ENCODE data around the gene ZNF532.

The ZNF532 gene

GRCh38 chr18:58844871-58845270, 19.8 kb upstream of the ZNF532 start:
- Histone ChIP-seq H3K4me1 (ENCODE audit: low read length) (peaks cover 29% of the 10 kb centered on the region), H3K79me2 (ENCODE audit: low read length) (no peaks in the 10 kb centered on the region), H3K27me3 (ENCODE audit: low read depth, low read length) (peaks cover 27% of the 10 kb centered on the region), H3K4me3 (ENCODE audit: low read length) (no peak overlapping the region), H3K9me3 (ENCODE audit: insufficient read depth, low read length) (no peaks in the 10 kb centered on the region), H4K20me1 (ENCODE audit: insufficient read depth, low read length) (no peaks in the 10 kb centered on the region), H3K9ac (ENCODE audit: low read length) (no peak overlapping the region), H3K27ac (ENCODE audit: low read length) (no peak overlapping the region), H3K4me2 (ENCODE audit: low read length) (no peak overlapping the region), H3K36me3 (replicated peaks; ENCODE audit: low read depth, low read length) (no peaks in the 10 kb centered on the region), H2AFZ (ENCODE audit: low read depth, low read length) (no peak overlapping the region)
- TF ChIP-seq EZH2phosphoT487 (IDR thresholded peaks at IDR 0.05; ENCODE audit: low read depth): no peak
- no peak for TF ChIP-seq CTCF (IDR thresholded peaks at IDR 0.05; ENCODE audit: low read depth, low read length)

DNA sequence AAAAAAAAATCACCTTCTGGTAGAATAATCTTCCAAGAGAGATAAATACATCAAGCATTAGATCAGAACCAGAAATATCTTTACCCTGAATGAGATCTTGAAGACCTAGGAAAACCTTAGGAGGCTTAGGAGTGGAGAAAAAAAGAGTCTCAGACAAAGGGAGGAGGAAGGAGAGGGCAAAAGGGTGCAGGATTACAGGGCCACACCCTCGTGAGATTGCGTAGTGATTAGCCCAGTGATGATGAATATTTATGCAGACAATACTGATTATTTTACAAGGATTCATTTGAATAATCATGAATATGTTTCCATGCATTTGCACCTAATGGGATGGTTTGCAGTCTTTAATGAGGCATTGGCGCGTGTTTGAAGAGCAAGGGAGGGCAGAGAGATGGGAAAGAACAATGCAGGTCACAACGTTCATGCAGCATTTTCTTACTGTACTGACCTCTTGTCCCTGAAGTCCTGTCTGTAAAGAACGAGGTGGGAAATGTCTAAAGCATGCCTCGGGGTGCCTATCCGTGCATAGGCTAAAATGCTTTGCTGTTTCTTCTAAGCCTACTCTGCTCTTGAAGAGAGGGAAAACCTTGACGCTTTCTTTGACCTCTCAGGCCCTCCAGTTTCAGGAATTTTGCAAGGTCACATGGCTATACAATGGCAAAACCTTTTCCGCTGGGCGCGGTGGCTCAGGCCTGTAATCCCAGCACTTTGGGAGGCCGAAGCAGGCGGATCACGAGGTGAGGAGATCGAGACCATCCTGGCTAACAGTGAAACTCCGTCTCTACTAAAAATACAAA, 18.6 kb upstream of the ZNF532 start:
- H3K4me2 ChIP-seq (ENCODE audit: low read length): no peak overlapping the region
- H3K9me3 ChIP-seq (ENCODE audit: insufficient read depth, low read length): no peaks in the 10 kb centered on the region
- H3K27me3 ChIP-seq (ENCODE audit: low read depth, low read length): peaks cover 31% of the 10 kb centered on the region
- no peak for TF ChIP-seq CTCF (IDR thresholded peaks at IDR 0.05; ENCODE audit: low read depth, low read length)
- TF ChIP-seq EZH2phosphoT487 (IDR thresholded peaks at IDR 0.05; ENCODE audit: low read depth): no peak
- no peak overlapping the region for H2AFZ ChIP-seq (ENCODE audit: low read depth, low read length)
- H3K4me3 ChIP-seq (ENCODE audit: low read length): no peak overlapping the region
- H3K9ac ChIP-seq (ENCODE audit: low read length): no peak overlapping the region
- H3K4me1 ChIP-seq (ENCODE audit: low read length): peaks cover 37% of the 10 kb centered on the region
- no peaks in the 10 kb centered on the region for H3K36me3 ChIP-seq (replicated peaks; ENCODE audit: low read depth, low read length)
- H3K79me2 ChIP-seq (ENCODE audit: low read length): no peaks in the 10 kb centered on the region
- no peak overlapping the region for H3K27ac ChIP-seq (ENCODE audit: low read length)
- no peaks in the 10 kb centered on the region for H4K20me1 ChIP-seq (ENCODE audit: insufficient read depth, low read length)

DNA sequence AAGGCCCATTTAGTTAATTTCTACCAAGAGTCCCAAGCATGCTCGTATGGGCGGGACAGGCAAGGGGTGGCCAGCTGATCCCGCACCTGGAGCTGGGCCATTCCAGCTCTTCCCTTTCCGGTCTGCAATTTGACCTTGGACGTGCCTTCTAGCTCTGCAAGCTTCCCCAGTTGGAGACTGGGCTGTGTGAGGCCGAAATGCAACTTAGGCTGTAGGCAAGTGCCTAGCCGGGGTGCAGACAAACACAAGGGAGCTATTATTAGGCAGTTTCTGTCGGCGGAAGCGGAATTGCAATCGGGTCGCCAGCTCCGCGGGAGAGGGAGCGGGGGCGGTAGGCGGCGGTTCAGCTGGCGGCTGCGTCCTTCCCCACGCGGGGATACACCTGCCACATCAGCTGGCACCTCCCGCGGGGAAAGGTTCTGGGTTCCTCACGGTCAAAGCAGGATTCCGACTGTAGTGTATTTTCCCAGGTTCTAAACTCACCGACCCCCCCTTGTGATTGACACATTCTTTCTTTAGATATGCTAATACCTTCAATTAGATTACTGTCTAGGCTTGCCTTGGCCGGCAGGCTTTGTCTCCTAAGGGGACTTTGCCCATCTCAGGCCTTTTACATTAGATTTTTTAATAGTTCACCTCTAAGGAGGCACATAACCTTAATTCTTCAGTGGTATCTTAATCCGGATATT, 17.1 kb upstream of the ZNF532 start:
- Histone ChIP-seq H2AFZ (ENCODE audit: low read depth, low read length) (peak overlapping the region; percentile 93), H3K9me3 (ENCODE audit: insufficient read depth, low read length) (no peaks in the 10 kb centered on the region), H4K20me1 (ENCODE audit: insufficient read depth, low read length) (no peaks in the 10 kb centered on the region), H3K36me3 (replicated peaks; ENCODE audit: low read depth, low read length) (no peaks in the 10 kb centered on the region), H3K79me2 (ENCODE audit: low read length) (no peaks in the 10 kb centered on the region), H3K27me3 (ENCODE audit: low read depth, low read length) (peaks cover 33% of the 10 kb centered on the region), H3K4me2 (ENCODE audit: low read length) (peak overlapping the region; percentile 90), H3K9ac (ENCODE audit: low read length) (peak overlapping the region; percentile 54), H3K27ac (ENCODE audit: low read length) (peak overlapping the region; percentile 6; the same call in 1 of the 2 replicates), H3K4me3 (ENCODE audit: low read length) (peak overlapping the region; percentile 75), H3K4me1 (ENCODE audit: low read length) (peaks cover 37% of the 10 kb centered on the region)
- TF ChIP-seq CTCF (IDR thresholded peaks at IDR 0.05; ENCODE audit: low read depth, low read length) (no peak; the same call in 1 of the 2 replicates), EZH2phosphoT487 (IDR thresholded peaks at IDR 0.05; ENCODE audit: low read depth) (no peak)

DNA sequence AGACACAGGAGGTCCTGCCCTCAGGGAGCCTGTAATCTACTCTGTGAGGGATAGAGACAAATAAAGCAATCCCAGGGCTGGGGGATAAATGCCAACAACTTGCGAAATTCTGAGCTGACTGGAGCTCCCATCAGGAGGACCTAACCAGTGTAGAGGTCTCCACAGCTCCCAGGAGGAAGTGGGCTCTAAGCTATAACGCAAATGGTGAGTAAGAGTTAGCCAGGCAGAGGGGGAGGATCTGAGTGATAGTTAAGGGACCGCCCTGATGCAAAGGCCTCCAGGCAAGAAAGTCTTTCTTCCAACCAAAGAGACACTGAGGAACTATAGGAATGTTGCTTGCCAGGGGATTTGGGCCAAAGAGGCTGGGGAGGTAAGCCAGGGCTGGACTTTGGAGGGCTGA, 16.0 kb upstream of the ZNF532 start:
- Histone ChIP-seq H3K79me2 (ENCODE audit: low read length) (no peaks in the 10 kb centered on the region), H3K4me2 (ENCODE audit: low read length) (no peak overlapping the region), H3K4me1 (ENCODE audit: low read length) (peaks cover 32% of the 10 kb centered on the region), H2AFZ (ENCODE audit: low read depth, low read length) (no peak overlapping the region), H3K27me3 (ENCODE audit: low read depth, low read length) (peaks cover 44% of the 10 kb centered on the region), H4K20me1 (ENCODE audit: insufficient read depth, low read length) (no peaks in the 10 kb centered on the region), H3K9me3 (ENCODE audit: insufficient read depth, low read length) (no peaks in the 10 kb centered on the region), H3K9ac (ENCODE audit: low read length) (no peak overlapping the region), H3K4me3 (ENCODE audit: low read length) (no peak overlapping the region), H3K36me3 (replicated peaks; ENCODE audit: low read depth, low read length) (no peaks in the 10 kb centered on the region), H3K27ac (ENCODE audit: low read length) (no peak overlapping the region)
- TF ChIP-seq EZH2phosphoT487 (IDR thresholded peaks at IDR 0.05; ENCODE audit: low read depth): no peak
- no peak for TF ChIP-seq CTCF (IDR thresholded peaks at IDR 0.05; ENCODE audit: low read depth, low read length)

All from OCI-LY3 (cell line).